Natural killer cell (primary cell): ENCODE measurements around the gene E2F6. TPM values are rescaled to one million over a fixed set of nuclear protein-coding genes. Genes with fewer than 3 reads are reported as not detected.

Experiments
- ATAC-seq, 3 donors: fragments of 150-1000 bp in 2 of 3; fragments of 200-7000 bp in 1 of 3; cut with Tn5 transposase; 1 replicate in 1 of 3; 2 replicates in 2 of 3; pipeline ENCODE4 v1.10.0; 2021; ENCODE audit warnings: mild to moderate bottlenecking in 2 of 3, moderate library complexity in 2 of 3
- DNase-seq, 2 donors: peaks; one replicate each; pipeline versions ENCODE4 v3.0.0 to v3.0.0-alpha.2; 2013 to 2021; ENCODE audit warnings: mixed read lengths in 1 of 2
- H3K27ac ChIP-seq: one replicate; pipeline ENCODE4 v1.5.1; 2013; ENCODE audit warnings: mild to moderate bottlenecking, low read length
- H3K27me3 ChIP-seq: one replicate; pipeline ENCODE4 v1.6.1; 2013; ENCODE audit warnings: low read length; ENCODE audit not compliant: control insufficient read depth, insufficient read depth
- H3K36me3 ChIP-seq: one replicate; pipeline ENCODE4 v1.6.1; 2013; ENCODE audit warnings: low read length; ENCODE audit not compliant: control insufficient read depth, insufficient read depth
- H3K4me1 ChIP-seq: one replicate; pipeline ENCODE4 v1.6.1; 2013; ENCODE audit warnings: low read length; ENCODE audit not compliant: control insufficient read depth, insufficient read depth
- H3K4me3 ChIP-seq: one replicate; pipeline ENCODE4 v1.5.1; 2013; ENCODE audit warnings: low read length
- H3K9me3 ChIP-seq: one replicate; pipeline ENCODE4 v1.6.1; 2013; ENCODE audit warnings: low read length; ENCODE audit not compliant: control insufficient read depth, insufficient read depth
- H3K27ac Mint-ChIP-seq, 2 donors: one replicate each; pipeline ENCODE4 v1.8.0; 2022; ENCODE audit warnings: mild to moderate bottlenecking in 2 of 2, mixed read lengths in 2 of 2, moderate library complexity in 1 of 2
- H3K27me3 Mint-ChIP-seq, 2 donors: one replicate each; pipeline ENCODE4 v1.8.0; 2022; ENCODE audit warnings: low read depth in 2 of 2, mixed read lengths in 2 of 2
- H3K36me3 Mint-ChIP-seq: one replicate; pipeline ENCODE4 v1.8.0; 2022; ENCODE audit warnings: mixed read lengths
- H3K4me1 Mint-ChIP-seq, 2 donors: one replicate each; pipeline ENCODE4 v1.8.0; 2022; ENCODE audit warnings: mixed read lengths in 2 of 2
- H3K4me3 Mint-ChIP-seq: one replicate; pipeline ENCODE4 v1.8.0; 2022; ENCODE audit warnings: mild to moderate bottlenecking, moderate library complexity, mixed read lengths
- H3K9me3 Mint-ChIP-seq, 2 donors: one replicate each; pipeline ENCODE4 v1.8.0; 2022; ENCODE audit warnings: mixed read lengths in 2 of 2
- CTCF ChIP-seq: fragments of 200-600 bp; IDR thresholded peaks from one replicate; pipeline ENCODE4 v1.8.0; 2022; ENCODE audit warnings: antibody characterized with exemption
- WGBS: methylation state at CpG from one replicate; pipeline ENCODE4 v1.1.7; 2013; ENCODE audit warnings: missing lambda C conversion rate; ENCODE audit not compliant: insufficient coverage; 5-methylcytosine and 5-hydroxymethylcytosine counted together
- intact Hi-C: fragments of 100-400 bp; cut with micrococcal nuclease; formaldehyde crosslinking; loops from one replicate; pipeline ENCODE4 v1.14.2; 2022
- total RNA-seq, 4 donors: library from RNA; stranded (reverse); fragments of 120-200 nt in 1 of 4; gene quantifications; one replicate each; pipeline versions ENCODE4 v1.2.3 to v1.2.4, GENCODE V29; 2013 to 2022

Gene E2F6
- total RNA-seq, 3 donors from 2014 or later (not counting 1 experiment from before 2014, with no cell fraction given): 4.6 to 9.6 (median 8.3) TPM

GRCh38 chr2:11408959-11409571 is 56.9 kb downstream of the E2F6 start:
- ATAC-seq (no peak), DNase-seq (no peak)
- Histone ChIP-seq H3K36me3 (no peaks in the 10 kb centered on the region), H3K4me3 (no peak overlapping the region), H3K27ac (no peak overlapping the region), H3K9me3 (no peaks in the 10 kb centered on the region), H3K27me3 (no peaks in the 10 kb centered on the region), H3K4me1 (no peaks in the 10 kb centered on the region)
- Mint-ChIP-seq H3K9me3 (no peaks in the 10 kb centered on the region), H3K27me3 (peaks cover 12% of the 10 kb centered on the region in 2 donors), H3K36me3 (no peaks in the 10 kb centered on the region), H3K4me3 (no peak overlapping the region), H3K27ac (no peak overlapping the region), H3K4me1 (peaks cover 0 to 1% of the 10 kb centered on the region in 2 donors)
- intact Hi-C loops: no loop called here
- WGBS: 92% methylated on average over 1 of the region's 1 CpG
- TF ChIP-seq CTCF: no peak

GRCh38 chr2:11407413-11407812 is 58.5 kb downstream of the E2F6 start:
- Mint-ChIP-seq H3K27me3 (peaks cover 6 to 9% of the 10 kb centered on the region in 2 donors), H3K9me3 (no peaks in the 10 kb centered on the region), H3K27ac (no peak overlapping the region), H3K4me3 (no peak overlapping the region), H3K36me3 (no peaks in the 10 kb centered on the region), H3K4me1 (peaks cover 0 to 5% of the 10 kb centered on the region in 2 donors)
- Histone ChIP-seq H3K36me3 (no peaks in the 10 kb centered on the region), H3K4me3 (no peak overlapping the region), H3K9me3 (no peaks in the 10 kb centered on the region), H3K27me3 (no peaks in the 10 kb centered on the region), H3K4me1 (no peaks in the 10 kb centered on the region), H3K27ac (no peak overlapping the region)
- DNase-seq (no peak), ATAC-seq (no peak)
- 71% methylated on average over 6 of the region's 6 CpGs for WGBS
- TF ChIP-seq CTCF: no peak
- intact Hi-C loops: no loop called here

GRCh38 chr2:11406958-11407381 is 59.0 kb downstream of the E2F6 start:
- DNase-seq (no peak), ATAC-seq (no peak)
- TF ChIP-seq CTCF: no peak
- no peak overlapping the region for H3K27ac ChIP-seq
- WGBS: 88% methylated on average over 3 of the region's 3 CpGs
- no peak overlapping the region for H3K4me3 ChIP-seq
- no peaks in the 10 kb centered on the region for H3K9me3 Mint-ChIP-seq
- intact Hi-C loops: no loop called here
- no peaks in the 10 kb centered on the region for H3K36me3 ChIP-seq
- peaks cover 0 to 5% of the 10 kb centered on the region in 2 donors for H3K4me1 Mint-ChIP-seq
- no peaks in the 10 kb centered on the region for H3K36me3 Mint-ChIP-seq
- H3K4me3 Mint-ChIP-seq: no peak overlapping the region
- peaks cover 6 to 7% of the 10 kb centered on the region in 2 donors for H3K27me3 Mint-ChIP-seq
- H3K4me1 ChIP-seq: no peaks in the 10 kb centered on the region
- H3K27ac Mint-ChIP-seq: no peak overlapping the region
- no peaks in the 10 kb centered on the region for H3K9me3 ChIP-seq
- no peaks in the 10 kb centered on the region for H3K27me3 ChIP-seq
